Spleen (tissue), 7 donors: Measurements from ENCODE around the gene ARID5B.

Source experiments
- POLR2A ChIP-seq, 3 donors: fragments of 450-650 bp; IDR thresholded peaks; one replicate each; pipeline ENCODE4 v1.5.1; 2017; ENCODE audit warnings: antibody characterized with exemption in 3 of 3, mild to moderate bottlenecking in 1 of 3
- POLR2AphosphoS5 ChIP-seq, 3 donors: sonication (generic); formaldehyde crosslinking; IDR thresholded peaks; one replicate each; pipeline ENCODE4 v1.5.1; 2017; ENCODE audit warnings: antibody characterized with exemption in 3 of 3
- TF ChIP-seq, protein P1 (sequence below), 11 experiments: fragments of 200-600 bp in 7 of 11; fragments of 450-650 bp in 4 of 11; sonication (generic) in 4 of 11; IDR thresholded peaks in 8 of 11; conservative IDR thresholded peaks in 3 of 11; 1 replicate in 7 of 11; 2 replicates in 4 of 11; pipeline versions ENCODE4 v1.4.0 to v1.8.0; 2016 to 2021; ENCODE audit warnings: antibody characterized with exemption in 11 of 11, inconsistent platforms in 4 of 11, mild to moderate bottlenecking in 1 of 11
- donor health status: DM: no; HTN: no; CAD: no; lungs with moderate emphysema.
- donor health status: DM: no; HTN: no; CAD: no.
- donor health status: DM: no; HTN: no; CAD: no.

- TF ChIP-seq POLR2A (IDR thresholded peaks at IDR 0.05) (no peak), POLR2AphosphoS5 (IDR thresholded peaks at IDR 0.05) (no peak)
- TF ChIP-seq, protein P1, sequence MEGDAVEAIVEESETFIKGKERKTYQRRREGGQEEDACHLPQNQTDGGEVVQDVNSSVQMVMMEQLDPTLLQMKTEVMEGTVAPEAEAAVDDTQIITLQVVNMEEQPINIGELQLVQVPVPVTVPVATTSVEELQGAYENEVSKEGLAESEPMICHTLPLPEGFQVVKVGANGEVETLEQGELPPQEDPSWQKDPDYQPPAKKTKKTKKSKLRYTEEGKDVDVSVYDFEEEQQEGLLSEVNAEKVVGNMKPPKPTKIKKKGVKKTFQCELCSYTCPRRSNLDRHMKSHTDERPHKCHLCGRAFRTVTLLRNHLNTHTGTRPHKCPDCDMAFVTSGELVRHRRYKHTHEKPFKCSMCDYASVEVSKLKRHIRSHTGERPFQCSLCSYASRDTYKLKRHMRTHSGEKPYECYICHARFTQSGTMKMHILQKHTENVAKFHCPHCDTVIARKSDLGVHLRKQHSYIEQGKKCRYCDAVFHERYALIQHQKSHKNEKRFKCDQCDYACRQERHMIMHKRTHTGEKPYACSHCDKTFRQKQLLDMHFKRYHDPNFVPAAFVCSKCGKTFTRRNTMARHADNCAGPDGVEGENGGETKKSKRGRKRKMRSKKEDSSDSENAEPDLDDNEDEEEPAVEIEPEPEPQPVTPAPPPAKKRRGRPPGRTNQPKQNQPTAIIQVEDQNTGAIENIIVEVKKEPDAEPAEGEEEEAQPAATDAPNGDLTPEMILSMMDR (IDR thresholded peaks at IDR 0.05 in 8 of 11, conservative IDR thresholded peaks at IDR 0.05 in 3 of 11) = no peak
Measured at GRCh38 chr10:62021128-62021665, 119.7 kb downstream of the ARID5B start.
